ENCODE data around the gene GALK1. TPM values are rescaled to one million over a fixed set of nuclear protein-coding genes. Genes with fewer than 3 reads are reported as not detected.

The GALK1 gene
- total RNA-seq, 1 donor from 2014 or later: 29.2 TPM

- no peak within 1 kb of the TSS for H3K27ac ChIP-seq (ENCODE audit: low read depth, low read length)
- peaks cover 0 to 9% (median 5%) of the 10 kb centered on the region in 3 donors for H3K4me1 ChIP-seq (ENCODE audit: control insufficient read depth in 3 of 3, insufficient read depth in 3 of 3, low read length in 3 of 3)
- no peaks in the 10 kb centered on the region for H3K36me3 ChIP-seq (ENCODE audit: control insufficient read depth in 3 of 3, insufficient read depth in 3 of 3, low read length in 3 of 3)
- no peaks in the 10 kb centered on the region for H3K9me3 ChIP-seq (ENCODE audit: control insufficient read depth in 3 of 3, low read length in 3 of 3)
- peaks cover 31 to 37% (median 35%) of the 10 kb centered on the region in 3 donors for H3K27me3 ChIP-seq (ENCODE audit: control insufficient read depth in 3 of 3, insufficient read depth in 3 of 3, low read length in 3 of 3)
- peak within 1 kb of the TSS in 1 of 3 donors; percentile 66 for H3K9ac ChIP-seq (ENCODE audit: low read depth in 1 of 3, low read length in 3 of 3)
- H3K4me3 ChIP-seq (ENCODE audit: low read length in 3 of 3): peak within 1 kb of the TSS; percentile 9 to 52 (median 30)
Measured at GRCh38 chr17:75720656-75721462, 44.1 kb downstream of the GALK1 start, which contains the start of gene ITGB4. ITGB4 (plus strand) TSS chr17:75721459; CDS start chr17:75724704, 3,245 bp downstream.

- H3K9ac ChIP-seq (ENCODE audit: low read depth in 1 of 3, low read length in 3 of 3): no peak overlapping the region
- peaks cover 0 to 9% (median 5%) of the 10 kb centered on the region in 3 donors for H3K4me1 ChIP-seq (ENCODE audit: control insufficient read depth in 3 of 3, insufficient read depth in 3 of 3, low read length in 3 of 3)
- no peak overlapping the region for H3K27ac ChIP-seq (ENCODE audit: low read depth, low read length)
- no peaks in the 10 kb centered on the region for H3K36me3 ChIP-seq (ENCODE audit: control insufficient read depth in 3 of 3, insufficient read depth in 3 of 3, low read length in 3 of 3)
- H3K4me3 ChIP-seq (ENCODE audit: low read length in 3 of 3): no peak overlapping the region
- peaks cover 29 to 37% (median 36%) of the 10 kb centered on the region in 3 donors for H3K27me3 ChIP-seq (ENCODE audit: control insufficient read depth in 3 of 3, insufficient read depth in 3 of 3, low read length in 3 of 3)
- no peaks in the 10 kb centered on the region for H3K9me3 ChIP-seq (ENCODE audit: control insufficient read depth in 3 of 3, low read length in 3 of 3)
Measured at GRCh38 chr17:75719732-75720131, 45.3 kb downstream of the GALK1 start.

- Histone ChIP-seq H3K9ac (ENCODE audit: low read depth in 1 of 3, low read length in 3 of 3) (no peak overlapping the region), H3K27ac (ENCODE audit: low read depth, low read length) (no peak overlapping the region), H3K4me1 (ENCODE audit: control insufficient read depth in 3 of 3, insufficient read depth in 3 of 3, low read length in 3 of 3) (peaks cover 0 to 3% (median under 1%) of the 10 kb centered on the region in 3 donors), H3K27me3 (ENCODE audit: control insufficient read depth in 3 of 3, insufficient read depth in 3 of 3, low read length in 3 of 3) (peaks cover 0 to 3% (median 0%) of the 10 kb centered on the region in 3 donors), H3K36me3 (ENCODE audit: control insufficient read depth in 3 of 3, insufficient read depth in 3 of 3, low read length in 3 of 3) (peaks cover 6 to 13% (median 9%) of the 10 kb centered on the region in 3 donors), H3K9me3 (ENCODE audit: control insufficient read depth in 3 of 3, low read length in 3 of 3) (no peaks in the 10 kb centered on the region), H3K4me3 (ENCODE audit: low read length in 3 of 3) (no peak overlapping the region)
Measured at GRCh38 chr17:75712446-75712845, 52.5 kb downstream of the GALK1 start.

Other genes starting within 250 kb of the GALK1 start
- gene CASKIN2, start 249.7 kb downstream of the GALK1 start, total RNA-seq: 8.9 TPM
- 15.7 TPM for gene TSEN54, start 248.7 kb downstream of the GALK1 start, total RNA-seq
- 4.7 TPM for gene LLGL2, start 239.5 kb downstream of the GALK1 start, total RNA-seq
- gene MYO15B, start 177.4 kb downstream of the GALK1 start, total RNA-seq: 43.8 TPM
- 3.7 TPM for gene SMIM5, start 131.8 kb downstream of the GALK1 start, total RNA-seq
- 11.0 TPM for gene RECQL5, start 98.0 kb downstream of the GALK1 start, total RNA-seq
- 36.5 TPM for gene SAP30BP, start 97.9 kb downstream of the GALK1 start, total RNA-seq
- gene ITGB4, start 43.7 kb downstream of the GALK1 start, total RNA-seq: 3.1 TPM
- 15.7 TPM for gene UNK, start 19.6 kb upstream of the GALK1 start, total RNA-seq
- 1.6 TPM for gene UNC13D, start 79.2 kb upstream of the GALK1 start, total RNA-seq
- 17.7 TPM for gene WBP2, start 90.1 kb upstream of the GALK1 start, total RNA-seq
- gene TRIM47, start 113.4 kb upstream of the GALK1 start, total RNA-seq: 23.5 TPM
- gene TRIM65, start 131.8 kb upstream of the GALK1 start, total RNA-seq: 20.4 TPM
- 32.9 TPM for gene MRPL38, start 139.7 kb upstream of the GALK1 start, total RNA-seq
- gene FBF1, start 175.8 kb upstream of the GALK1 start, total RNA-seq: 6.3 TPM
- 32.4 TPM for gene ACOX1, start 214.0 kb upstream of the GALK1 start, total RNA-seq
- gene TEN1, start 214.0 kb upstream of the GALK1 start, total RNA-seq: 3.1 TPM
- 1.6 TPM for gene CDK3, start 235.7 kb upstream of the GALK1 start, total RNA-seq

Measured in skeletal muscle tissue (tissue), 4 donors.